ENCODE data around the gene MGST2.

DNA sequence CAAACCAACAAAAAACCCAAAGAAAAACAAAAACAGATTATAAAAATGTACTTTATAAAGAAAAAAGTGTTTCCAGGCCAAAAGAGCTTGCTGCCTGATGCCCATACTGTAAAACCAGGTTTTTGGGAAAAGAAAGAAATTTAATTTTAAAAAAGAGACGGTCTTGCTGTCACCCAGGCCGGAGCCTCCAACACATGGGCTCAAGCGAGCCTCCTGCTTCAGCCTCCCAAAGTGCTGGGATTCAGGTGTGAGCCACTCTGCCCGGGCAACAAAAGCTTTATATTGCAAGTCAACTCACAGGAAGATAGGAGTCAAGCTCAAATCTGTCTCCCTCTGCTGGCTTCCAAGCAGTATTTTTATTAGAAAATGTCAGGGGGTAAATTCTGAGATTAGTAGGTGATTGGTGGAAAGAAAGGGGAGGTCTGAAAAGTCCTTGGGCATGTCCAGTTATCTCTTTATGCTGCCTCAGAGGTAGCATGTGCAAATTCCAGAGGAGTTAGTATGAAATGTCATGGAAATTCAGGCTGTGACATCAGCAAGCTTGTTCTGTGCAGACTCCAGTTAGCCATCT, 39.4 kb downstream of the MGST2 start:
- TF ChIP-seq, protein P1, sequence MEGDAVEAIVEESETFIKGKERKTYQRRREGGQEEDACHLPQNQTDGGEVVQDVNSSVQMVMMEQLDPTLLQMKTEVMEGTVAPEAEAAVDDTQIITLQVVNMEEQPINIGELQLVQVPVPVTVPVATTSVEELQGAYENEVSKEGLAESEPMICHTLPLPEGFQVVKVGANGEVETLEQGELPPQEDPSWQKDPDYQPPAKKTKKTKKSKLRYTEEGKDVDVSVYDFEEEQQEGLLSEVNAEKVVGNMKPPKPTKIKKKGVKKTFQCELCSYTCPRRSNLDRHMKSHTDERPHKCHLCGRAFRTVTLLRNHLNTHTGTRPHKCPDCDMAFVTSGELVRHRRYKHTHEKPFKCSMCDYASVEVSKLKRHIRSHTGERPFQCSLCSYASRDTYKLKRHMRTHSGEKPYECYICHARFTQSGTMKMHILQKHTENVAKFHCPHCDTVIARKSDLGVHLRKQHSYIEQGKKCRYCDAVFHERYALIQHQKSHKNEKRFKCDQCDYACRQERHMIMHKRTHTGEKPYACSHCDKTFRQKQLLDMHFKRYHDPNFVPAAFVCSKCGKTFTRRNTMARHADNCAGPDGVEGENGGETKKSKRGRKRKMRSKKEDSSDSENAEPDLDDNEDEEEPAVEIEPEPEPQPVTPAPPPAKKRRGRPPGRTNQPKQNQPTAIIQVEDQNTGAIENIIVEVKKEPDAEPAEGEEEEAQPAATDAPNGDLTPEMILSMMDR (IDR thresholded peaks at IDR 0.05; ENCODE audit: low read depth, low read length, missing input control) = peak; percentile 38
- no peak for TF ChIP-seq TAF1 (conservative IDR thresholded peaks at IDR 0.05)
- no peak for TF ChIP-seq YY1 (IDR thresholded peaks at IDR 0.05)
- TF ChIP-seq SP1 (IDR thresholded peaks at IDR 0.05) = no peak
- TF ChIP-seq, protein P2, sequence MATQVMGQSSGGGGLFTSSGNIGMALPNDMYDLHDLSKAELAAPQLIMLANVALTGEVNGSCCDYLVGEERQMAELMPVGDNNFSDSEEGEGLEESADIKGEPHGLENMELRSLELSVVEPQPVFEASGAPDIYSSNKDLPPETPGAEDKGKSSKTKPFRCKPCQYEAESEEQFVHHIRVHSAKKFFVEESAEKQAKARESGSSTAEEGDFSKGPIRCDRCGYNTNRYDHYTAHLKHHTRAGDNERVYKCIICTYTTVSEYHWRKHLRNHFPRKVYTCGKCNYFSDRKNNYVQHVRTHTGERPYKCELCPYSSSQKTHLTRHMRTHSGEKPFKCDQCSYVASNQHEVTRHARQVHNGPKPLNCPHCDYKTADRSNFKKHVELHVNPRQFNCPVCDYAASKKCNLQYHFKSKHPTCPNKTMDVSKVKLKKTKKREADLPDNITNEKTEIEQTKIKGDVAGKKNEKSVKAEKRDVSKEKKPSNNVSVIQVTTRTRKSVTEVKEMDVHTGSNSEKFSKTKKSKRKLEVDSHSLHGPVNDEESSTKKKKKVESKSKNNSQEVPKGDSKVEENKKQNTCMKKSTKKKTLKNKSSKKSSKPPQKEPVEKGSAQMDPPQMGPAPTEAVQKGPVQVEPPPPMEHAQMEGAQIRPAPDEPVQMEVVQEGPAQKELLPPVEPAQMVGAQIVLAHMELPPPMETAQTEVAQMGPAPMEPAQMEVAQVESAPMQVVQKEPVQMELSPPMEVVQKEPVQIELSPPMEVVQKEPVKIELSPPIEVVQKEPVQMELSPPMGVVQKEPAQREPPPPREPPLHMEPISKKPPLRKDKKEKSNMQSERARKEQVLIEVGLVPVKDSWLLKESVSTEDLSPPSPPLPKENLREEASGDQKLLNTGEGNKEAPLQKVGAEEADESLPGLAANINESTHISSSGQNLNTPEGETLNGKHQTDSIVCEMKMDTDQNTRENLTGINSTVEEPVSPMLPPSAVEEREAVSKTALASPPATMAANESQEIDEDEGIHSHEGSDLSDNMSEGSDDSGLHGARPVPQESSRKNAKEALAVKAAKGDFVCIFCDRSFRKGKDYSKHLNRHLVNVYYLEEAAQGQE (IDR thresholded peaks at IDR 0.05) = no peak
- peak; percentile 59 to 73 for TF ChIP-seq RAD21 (IDR thresholded peaks at IDR 0.05)
- TF ChIP-seq JUND (IDR thresholded peaks at IDR 0.05) = no peak
